GM11168 (cell line): ENCODE results near the gene CCSER1.
"Not testable (repeated sequence)": the region's sequence is repeated elsewhere in the genome, so short reads cannot be mapped to it uniquely, and the experiment has no call there.

Experiments
- in situ Hi-C: fragments of 300-500 bp; cut with MboI; formaldehyde crosslinking; loops from one replicate; pipeline ENCODE4 v1.12.0; 2022; ENCODE audit warnings: low sequenced_read_pairs; ENCODE audit not compliant: unreplicated experiment

CCSER1 gene

DNA sequence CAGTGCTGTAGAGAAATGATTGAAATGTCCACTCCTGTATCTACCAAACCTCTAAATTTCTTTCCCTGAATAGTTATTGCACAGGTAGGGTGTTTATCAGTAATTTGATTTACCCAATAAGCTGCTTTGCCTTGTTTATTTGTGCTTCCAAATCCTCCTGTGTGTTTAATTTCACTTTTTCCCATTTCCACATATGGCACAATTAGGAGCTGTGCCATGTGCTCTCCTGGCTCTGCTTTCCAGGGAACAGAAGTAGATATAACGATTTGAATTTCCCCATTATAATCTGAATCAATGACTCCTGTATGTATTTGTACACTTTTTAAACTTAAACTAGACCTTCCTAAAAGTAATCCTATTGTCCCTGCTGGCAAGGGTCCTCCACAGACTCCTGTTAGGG lies 1057.9 kb downstream of the CCSER1 start:
- in situ Hi-C loops, result not testable (repeated sequence)

DNA sequence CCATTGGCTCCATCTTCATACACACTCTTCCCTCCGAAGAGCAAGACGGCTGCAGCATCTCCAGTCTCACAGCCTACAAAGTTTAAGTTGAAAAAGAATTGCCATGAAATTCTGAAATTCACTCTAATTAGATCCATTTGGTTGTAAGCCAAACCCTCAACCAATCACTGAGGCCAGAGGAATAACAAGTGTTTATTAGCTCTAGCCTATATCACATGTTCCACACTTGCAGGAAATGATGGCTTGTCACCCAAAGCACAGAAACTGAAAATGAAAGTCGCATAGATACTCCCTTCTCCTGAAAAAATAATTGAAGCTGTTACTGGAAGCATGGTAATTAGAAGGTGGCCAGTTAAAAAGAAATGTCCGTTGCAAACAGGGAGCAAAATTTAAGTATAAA lies 1071.8 kb downstream of the CCSER1 start:
- in situ Hi-C loops, result no loop called here

DNA sequence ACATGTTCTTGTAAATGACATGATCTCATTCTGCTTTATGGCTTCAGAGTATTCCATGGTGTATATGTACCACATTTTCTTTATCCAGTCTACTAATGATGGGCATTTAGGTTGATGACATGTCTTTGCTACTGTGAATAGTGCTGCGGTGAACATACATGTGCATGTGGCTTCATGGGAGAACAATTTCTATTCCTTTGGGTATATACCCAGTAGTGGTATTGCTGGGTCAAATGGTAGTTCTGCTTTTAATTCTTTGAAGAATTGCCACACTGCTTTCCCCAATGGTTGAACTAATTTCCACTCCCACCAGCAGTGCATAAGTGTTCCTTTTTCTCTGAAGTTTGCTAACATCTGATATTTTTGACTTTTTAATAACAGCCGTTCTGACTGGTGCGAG lies 1080.3 kb downstream of the CCSER1 start:
- in situ Hi-C loops, result no loop called here

DNA sequence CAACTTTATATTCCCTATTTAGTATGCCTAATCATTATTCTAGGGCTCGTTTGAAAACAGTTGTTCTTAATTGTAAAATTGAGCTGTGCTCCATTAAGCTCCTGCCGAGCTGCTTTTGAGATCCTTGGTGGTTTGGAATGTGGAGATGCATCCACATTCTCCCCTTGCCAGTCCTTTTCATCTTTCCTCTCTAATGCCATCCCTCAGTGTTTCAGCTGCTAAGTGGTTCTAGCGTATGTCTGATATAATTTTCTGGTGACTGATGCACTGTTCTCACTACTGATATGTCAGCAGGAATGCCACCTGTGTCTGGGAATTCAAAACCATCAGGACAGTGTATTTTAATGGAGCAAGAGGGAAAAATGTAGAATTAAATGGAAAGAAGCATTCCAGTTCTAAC lies 1085.0 kb downstream of the CCSER1 start:
- in situ Hi-C loops, result no loop called here

DNA sequence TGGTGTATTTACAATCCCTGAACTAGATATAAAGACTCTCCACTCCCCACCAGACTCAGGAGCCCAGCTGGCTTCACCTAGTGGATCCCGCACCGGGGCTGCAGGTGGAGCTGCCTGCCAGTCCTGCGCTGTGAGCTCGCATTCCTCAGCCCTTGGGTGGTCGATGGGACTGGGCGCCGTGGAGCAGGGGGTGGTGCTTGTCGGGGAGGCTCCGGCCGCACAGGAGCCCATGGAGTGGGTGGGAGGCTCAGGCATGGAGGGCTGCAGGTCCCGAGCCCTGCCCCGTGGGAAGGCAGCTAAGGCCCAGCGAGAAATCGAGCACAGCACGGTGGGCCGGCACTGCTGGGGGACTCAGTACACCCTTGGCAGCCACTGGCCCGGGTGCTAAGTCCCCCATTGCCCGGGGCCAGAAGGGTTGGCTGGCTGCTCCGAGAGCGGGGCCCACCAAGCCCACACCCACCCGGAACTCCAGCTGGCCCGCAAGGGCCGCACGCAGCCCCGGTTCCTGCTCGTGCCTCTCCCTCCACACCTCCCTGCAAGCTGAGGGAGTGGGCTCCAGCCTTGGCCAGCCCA lies 1090.7 kb downstream of the CCSER1 start:
- in situ Hi-C loops, result not testable (repeated sequence)

DNA sequence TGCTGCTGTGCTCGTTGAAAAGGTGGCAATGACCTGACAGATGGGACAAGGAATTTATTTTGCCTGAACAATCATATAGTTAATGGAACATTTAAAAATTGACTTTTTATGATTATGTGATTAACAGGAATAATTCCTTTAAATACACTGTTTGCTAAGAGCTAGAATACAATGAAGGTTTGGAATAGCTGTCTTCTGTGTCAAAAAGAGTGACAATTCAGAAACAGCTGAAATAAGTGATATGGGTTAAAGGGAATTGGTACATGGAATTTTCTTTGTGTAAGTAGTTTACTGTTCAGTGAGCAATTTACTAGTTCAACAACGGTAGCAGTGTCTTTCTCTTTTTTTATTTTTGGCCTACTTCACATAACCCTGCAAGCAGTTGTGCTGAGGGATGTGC lies 1093.1 kb downstream of the CCSER1 start:
- in situ Hi-C loops, result no loop called here

DNA sequence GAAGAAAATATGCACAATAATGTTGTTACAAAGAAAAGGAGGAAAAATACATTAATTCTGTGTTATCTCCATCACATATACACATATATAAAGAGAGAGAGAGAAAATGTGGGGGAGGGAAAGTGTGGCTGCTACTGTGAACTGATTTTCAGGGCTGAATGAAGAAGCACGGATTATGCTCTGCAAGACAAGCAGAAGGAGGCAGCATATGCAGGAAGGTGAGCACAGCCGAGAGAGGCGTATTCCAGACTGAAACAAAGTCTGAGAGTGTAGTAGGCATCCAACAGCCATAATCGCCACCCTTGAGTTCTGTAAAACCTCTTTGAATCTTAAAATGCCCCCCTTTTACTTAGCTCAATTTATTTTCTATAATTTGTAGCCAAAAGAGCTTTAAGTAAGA lies 1094.8 kb downstream of the CCSER1 start:
- in situ Hi-C loops, result no loop called here

DNA sequence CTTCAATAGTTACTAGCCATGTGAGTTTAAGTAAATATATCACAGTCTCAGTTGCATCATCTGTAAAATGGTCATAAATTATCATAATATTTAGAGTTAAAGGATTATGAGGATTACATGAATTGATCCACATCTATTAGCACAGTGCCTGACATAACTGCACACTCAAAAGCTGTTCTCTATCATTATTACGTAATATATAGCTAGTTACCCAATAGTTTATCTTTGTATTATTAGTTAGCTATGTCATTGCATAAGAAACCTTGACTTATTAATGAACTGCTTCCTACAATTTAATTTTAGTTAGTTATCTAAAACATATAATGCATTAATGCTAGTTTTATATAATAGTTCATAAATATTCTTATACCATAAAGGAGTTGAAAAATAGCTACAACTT lies 1099.7 kb downstream of the CCSER1 start:
- in situ Hi-C loops, result no loop called here

DNA sequence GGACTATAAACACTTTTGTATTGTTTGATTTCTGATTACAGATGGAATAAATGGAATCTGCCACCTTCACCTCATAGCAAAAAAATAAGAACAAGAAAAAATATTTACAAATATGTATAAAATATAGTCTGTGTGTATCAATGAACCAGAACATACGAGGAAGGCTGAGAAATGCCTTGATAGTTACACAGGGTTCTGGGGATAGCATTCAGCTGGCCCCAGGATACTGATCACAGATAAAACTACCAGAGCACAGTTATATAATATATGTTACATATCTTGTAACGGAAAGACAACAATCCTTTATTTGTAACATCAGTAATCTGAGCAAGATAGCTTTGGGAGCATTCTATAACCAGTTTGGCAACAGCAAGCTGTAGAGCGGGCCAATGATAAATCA lies 1101.5 kb downstream of the CCSER1 start:
- in situ Hi-C loops, result no loop called here

DNA sequence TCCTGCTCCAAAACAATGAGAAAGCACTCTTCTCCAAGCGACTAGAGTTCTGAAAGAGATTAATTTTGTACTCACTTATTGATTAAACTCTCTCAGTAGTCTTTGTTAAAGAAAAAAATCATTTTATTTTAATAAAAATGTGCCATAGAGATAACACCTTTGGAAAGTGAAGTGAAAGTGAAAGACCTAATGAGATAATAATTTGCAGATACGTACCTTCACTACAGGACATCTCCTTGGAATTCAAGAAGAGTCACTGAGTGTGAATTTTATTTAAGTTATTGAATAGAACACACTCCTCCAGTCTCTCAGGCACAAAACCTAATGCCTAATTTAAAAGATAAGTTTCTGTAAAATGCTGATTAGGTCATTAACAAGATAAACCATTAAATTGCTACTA lies 1106.0 kb downstream of the CCSER1 start:
- in situ Hi-C loops, result no loop called here

DNA sequence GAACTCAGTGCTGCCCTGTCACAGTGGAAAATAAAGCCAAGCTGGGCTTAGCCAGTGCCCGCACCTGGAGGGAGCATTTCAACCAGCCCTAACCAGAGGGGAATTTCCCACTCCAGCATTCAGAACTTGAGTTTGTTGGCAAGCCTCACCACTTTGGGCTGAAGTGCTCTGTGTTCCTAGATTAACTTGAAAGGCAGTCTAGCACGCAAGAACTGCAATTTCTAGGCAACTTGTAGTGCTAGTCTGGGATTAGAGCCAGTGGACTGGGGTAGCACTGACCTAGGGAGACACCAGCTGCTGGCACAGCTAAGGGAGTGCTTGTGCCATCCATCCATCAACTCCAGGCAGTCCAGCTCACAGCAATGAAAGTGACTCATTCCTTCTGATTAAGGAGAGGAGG lies 1115.9 kb downstream of the CCSER1 start:
- in situ Hi-C loops, result no loop called here

DNA sequence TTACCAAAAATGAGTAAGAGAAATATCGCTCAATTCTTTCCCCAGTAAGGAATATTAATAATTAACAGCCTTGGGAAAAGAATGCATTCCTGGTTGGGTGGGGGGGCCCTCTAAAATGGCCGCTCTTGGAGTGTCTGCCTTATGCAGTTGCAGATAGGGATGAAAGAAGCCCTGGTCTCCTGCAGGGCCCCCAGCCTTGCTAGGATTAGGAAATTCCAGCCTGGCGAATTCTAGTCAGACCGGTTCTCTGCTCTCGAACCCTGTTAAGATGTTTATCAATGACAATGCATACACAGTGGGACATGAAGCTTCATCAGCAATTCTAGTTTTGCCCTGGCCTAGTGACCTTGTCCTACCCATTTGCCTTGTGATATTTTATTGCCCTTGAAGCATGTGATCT lies 1128.8 kb downstream of the CCSER1 start:
- in situ Hi-C loops, result no loop called here

DNA sequence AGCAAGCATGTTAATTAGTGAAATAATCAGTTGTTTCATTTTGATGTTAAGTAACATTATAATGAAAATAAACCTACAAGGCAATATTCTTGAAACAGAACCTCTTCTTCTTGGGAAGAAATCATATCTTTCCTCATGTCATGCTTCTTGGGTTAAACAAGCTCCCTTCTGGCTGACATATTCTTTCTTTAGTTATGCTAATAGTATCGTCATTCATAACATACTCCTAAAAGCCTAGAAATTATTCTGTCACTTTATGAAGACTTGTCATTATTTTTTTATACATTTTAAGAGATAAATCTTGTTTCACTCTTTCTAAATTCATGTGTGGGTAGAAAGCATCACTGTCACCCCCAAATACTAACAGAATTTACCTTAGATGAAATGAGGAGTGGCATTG lies 1129.6 kb downstream of the CCSER1 start:
- in situ Hi-C loops, result no loop called here

DNA sequence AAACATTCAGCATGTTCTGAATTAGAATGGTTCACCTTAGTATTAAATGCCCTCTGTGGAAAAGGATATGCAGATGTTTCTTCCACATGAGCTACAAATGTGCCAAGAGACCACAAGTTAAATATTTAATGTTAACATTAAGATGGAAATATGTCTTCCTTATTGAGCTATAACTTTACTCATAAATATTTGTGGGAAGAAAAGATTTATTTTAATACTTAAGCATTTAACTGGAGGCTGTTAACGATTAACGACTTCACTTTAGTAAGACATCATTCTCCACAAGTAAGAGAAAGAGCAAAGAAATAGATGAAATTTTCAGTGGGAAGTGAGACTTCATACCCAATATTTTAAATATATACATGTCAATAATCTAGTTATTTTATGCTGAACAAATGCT lies 1130.5 kb downstream of the CCSER1 start:
- in situ Hi-C loops, result no loop called here

DNA sequence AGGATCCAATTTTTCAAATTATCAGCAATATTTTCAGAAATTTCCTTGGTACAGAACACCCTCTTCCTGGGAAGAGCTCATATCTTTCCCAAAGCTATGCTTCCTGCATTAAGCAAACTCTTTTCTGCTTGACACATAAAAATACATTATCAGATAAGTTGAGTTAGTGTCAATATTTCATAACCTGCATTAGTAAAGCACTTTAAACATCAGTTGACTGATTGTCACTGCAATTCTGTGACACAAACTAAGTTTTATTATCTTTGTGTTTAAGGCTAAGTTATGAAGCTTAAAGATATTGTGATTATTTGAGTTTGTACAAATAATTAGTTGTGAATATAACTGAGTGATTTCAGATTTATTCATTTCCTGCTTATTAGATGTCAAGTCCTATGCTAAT lies 1131.1 kb downstream of the CCSER1 start:
- in situ Hi-C loops, result no loop called here

DNA sequence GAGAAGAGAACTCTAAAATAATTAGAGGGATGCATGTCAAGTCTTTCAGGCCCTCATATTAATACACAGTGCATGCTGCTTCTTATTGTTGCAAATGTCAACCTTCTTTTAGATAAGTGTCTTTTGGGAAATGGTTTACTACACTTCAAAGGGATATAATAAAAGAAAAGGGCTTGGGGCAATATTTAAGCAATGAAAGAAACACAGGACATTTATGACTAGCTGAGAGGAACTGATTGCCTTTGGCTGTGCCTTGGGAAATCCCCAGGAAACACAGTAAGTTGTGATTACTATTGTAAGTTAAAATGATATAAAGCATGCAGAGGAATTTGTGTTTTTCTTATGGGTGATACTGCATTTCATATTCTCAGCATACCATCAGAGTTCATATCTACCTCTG lies 1140.3 kb downstream of the CCSER1 start:
- in situ Hi-C loops, result no loop called here

DNA sequence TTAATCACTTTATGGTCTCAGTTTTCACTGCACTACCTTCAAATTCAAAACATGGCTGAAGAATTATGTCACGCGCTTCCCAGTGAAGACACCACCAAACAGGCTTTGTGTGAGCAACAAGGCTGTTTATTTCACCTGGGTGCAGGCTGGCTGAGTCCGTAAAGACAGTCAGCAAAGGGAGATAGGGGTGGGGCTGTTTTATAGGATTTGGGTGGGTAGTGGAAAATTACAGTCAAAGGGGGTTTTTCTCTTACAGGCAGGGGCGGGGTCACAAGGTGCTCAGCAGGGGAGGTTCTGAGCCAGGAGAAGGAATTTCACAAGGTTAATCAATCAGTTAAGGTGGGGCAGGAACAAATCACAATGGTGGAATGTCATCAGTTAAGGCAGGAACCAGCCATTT lies 1141.3 kb downstream of the CCSER1 start:
- in situ Hi-C loops, result not testable (repeated sequence)

DNA sequence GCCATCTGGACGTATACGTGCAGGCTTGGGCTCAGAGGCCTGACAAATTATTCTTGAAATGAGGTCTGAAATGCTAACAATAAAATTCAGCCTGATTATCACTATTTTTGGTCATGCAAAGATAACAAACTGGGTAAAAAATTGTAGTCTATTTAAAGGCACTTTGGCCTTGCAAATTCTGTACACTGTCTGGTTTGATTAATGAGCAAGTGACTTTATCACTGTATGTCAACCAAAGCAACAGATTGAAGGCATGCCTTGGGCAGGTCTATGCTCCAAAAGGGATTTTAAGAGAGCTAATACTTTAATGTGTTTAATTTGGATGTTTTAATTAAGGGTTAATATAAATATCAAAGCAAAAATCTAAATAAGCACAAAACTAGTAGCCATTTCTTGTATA lies 1141.7 kb downstream of the CCSER1 start:
- in situ Hi-C loops, result no loop called here

DNA sequence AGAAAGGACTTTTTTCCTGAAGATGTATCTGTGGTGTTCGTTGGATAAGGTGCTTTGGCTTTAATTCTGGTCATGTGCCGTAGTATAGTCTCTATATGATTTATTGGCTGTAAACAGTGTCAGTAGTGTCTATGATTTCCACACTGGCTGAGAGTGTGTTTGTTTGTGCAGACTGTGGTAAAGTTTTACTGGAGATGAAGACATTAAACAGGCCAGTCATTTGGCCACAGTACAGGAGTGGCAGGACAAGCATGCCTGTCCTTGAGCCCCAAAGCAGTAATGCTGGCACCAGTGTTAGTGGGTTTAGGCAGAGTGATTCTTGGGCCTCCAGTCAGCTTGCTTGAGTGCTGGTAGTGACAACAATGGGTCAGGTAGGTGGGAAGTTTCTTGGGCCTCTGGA lies 1152.7 kb downstream of the CCSER1 start:
- in situ Hi-C loops, result no loop called here

DNA sequence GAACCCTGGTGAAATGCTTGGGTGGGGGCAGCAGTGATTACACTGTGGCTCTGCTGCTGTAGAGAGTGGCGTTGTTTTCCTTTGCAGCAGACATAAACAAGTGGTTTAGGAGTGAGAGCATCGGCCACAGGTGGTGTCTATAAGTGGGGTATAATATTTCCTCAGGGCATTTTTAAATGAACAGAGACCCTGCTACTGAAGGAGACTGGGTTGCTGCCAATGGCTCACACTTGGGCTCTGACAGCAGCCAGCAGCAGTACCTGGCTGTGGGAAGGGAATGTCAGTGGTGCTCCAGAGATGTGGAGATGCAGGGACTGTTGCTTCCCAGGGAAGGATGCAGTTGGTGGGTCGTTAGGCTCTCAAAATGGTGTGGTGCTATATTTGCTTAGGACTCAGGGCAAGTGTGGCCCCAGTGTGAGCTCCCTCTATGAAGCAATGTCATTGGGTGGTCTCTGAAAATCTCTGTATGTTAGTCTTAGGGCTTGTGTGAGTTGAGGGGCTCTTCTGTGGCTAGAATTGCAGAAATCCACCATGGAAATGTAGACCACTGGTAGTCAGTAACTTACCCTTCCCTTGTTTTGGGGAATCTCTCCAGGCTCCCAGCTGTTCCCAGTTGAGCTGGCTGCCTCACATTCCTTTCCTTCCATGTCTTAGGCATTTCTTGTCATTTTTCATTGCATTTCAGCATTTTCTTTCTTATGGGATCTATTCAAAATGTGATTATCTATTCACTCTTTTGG lies 1153.5 kb downstream of the CCSER1 start:
- in situ Hi-C loops, result no loop called here

DNA sequence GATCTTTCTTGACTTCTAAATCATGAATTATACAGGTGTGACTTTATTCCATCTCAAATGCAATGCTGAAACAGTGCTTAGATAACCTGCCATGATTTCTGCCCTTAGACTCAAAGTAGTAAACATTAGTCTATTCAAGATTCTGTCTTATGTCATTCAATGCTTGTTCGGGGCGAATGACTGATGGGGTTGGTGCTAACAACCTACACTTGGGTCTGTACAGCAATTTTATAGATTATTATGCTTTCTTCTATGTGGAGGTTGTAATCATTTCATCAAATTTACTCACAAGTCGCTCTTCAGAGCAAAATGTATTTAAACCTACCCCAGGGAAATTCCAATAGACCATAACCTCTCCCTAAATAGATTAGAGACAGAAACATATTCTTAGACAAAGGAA lies 1155.0 kb downstream of the CCSER1 start:
- in situ Hi-C loops, result no loop called here

DNA sequence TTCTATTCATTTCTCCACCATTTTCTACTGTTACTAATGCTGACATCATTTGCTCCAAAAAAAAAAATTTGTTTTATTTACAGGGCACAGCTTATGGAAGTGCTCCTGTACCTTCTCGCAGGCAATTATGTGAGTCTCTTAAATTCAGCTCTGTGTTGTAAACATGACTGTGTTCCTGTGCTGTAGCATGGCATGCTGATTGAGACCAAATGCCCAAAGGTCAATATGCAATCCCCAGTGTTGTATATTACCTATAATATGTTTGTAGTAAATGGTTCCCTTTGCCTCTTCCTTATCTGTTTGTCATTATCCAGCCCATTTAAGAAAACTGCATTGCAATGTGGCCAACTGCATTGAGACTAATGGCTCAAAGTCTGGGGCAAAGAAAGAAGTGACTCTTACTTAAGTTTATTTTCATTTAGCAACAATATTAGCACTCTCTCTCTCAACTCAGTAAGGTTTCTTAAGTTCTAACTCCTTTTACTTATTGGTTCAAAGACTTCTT lies 1156.6 kb downstream of the CCSER1 start:
- in situ Hi-C loops, result no loop called here
